HG03280 (cell line): ENCODE data around the gene KLHL13.
"Not testable (repeated sequence)": the region's sequence is repeated elsewhere in the genome, so short reads cannot be mapped to it uniquely, and the experiment has no call there.

Experiments
- ATAC-seq: cut with Tn5 transposase; IDR thresholded peaks from one replicate; pipeline ENCODE4 v1.9.1; 2021; ENCODE audit warnings: mild to moderate bottlenecking, moderate library complexity; ENCODE audit not compliant: unreplicated experiment

The KLHL13 gene, protein sequence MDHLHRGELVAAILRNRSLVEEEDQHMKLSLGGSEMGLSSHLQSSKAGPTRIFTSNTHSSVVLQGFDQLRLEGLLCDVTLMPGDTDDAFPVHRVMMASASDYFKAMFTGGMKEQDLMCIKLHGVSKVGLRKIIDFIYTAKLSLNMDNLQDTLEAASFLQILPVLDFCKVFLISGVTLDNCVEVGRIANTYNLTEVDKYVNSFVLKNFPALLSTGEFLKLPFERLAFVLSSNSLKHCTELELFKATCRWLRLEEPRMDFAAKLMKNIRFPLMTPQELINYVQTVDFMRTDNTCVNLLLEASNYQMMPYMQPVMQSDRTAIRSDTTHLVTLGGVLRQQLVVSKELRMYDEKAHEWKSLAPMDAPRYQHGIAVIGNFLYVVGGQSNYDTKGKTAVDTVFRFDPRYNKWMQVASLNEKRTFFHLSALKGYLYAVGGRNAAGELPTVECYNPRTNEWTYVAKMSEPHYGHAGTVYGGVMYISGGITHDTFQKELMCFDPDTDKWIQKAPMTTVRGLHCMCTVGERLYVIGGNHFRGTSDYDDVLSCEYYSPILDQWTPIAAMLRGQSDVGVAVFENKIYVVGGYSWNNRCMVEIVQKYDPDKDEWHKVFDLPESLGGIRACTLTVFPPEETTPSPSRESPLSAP

DNA sequence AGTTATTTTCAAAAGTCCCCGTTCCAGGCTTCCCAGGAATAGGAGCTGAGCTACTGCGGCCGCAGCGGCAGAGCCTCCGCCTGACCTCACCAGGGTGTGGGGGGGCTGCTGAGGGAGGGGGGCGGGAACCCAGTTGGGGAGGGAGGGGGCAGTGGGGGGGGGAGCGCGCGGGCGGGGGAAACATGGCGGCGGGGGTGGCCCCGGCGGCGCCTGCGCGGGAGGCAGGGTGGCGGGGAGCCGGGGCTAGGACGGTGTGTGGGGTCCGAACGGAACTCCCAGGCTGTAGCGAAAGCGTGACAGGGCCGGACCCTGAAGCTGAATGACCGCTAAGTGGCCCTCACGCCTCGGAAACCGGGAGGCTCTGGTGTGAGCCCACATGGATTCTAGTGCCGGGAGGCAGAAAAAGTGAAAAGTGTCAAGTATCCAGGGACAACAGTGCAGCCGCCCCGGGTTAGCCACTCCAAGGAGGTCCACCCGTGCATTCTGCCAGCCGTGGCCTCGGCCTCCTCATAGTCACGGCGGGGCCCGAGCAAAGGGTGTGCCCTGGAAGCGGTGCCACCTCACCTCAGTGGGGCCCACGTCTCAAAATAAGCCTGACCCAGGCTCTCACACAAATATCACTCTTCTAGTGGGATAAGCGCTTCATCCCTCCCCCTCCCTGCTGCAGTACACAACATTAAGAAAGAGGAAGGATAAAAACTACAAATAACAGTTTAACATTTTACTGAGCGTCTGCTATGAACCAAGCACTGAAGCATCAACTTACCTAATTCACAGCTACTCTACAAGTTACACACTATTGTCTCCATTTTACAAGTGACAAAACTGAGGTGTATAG, at the start of gene KLHL13:
KLHL13 (minus strand) TSS at position 98 of the 838 bp plus-strand sequence. CDS start 88,337 bp downstream, outside the sequence.
- ATAC-seq, result no peak

DNA sequence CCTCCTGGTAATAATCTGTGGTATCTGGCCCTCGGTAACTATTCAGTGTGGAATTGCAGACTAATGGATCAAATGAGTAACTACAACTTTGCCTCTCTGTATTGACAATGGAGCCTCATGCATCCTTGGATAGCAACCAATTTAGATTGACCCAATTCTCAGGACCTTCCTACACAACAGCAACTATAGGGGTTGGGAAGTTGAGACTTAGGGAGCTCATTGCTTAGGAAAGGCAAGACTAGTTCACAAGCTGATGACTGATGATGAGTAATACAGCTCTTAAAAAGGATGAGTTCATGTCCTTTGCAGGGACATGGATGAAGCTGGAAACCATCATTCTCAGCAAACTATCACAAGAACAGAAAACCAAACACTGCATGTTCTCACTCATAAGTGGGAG, 47.5 kb upstream of the KLHL13 start:
- ATAC-seq, result no peak

DNA sequence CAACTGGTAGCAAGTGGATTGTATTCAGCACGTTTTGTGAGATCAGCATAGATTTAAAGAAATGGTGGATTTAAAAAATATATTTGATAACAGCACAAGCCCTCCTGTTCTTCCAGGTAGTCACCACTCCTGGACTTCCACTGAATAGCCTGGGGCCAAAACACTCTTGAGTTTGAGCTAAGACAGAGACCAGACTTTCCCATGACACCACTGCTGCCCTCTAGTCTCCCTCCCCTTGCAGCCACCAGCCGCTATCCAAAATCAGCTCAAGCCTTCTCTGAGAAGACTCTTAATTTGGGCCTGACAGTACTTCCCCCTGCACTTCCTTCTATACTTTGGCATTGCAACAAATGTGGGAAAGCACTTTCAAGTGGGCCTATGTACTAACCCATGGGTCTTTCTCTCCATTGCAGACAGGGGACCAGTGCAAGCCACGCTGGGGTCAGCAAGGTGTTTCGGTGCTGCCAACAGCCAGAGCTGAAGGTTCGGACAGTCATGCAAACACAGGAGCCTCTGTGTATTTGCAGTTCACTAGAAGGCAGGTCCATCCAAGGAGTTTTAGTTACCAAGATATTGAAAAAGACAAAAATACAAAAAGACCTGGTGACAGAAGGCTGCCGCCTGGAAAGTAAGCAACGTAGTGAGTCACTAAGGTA, 40.5 kb upstream of the KLHL13 start:
- ATAC-seq, result no peak

DNA sequence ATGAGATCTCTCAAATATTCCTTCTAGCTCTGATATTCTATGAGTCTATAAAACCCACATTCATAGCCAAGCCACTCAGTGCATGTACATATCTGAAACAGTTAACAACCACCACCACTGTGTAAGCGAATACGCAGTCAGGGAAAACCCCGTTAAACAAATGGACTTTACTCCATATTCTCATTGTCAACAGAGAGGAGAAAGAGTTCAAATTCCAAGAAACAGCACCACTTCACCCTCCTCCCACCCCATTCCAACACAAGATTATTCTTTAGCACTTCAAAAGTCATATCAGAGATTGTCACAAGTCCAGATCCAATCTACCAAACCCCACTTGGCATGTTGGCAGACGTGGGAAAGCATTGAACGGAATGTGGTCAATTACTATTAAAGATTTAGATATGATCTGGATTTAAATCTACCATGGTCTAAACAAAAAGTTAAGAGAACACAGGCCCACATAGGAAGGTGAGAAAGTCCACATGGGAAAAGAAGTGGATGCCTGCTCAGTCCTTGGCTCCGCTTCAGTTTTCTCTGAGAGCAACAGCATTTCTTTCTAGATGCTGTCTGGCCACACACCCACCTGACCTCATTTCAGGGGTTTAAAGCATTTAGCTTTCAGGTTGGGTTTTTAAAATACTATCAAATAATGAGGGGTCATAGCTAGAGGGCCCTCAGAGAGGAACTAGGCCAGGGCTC, 39.8 kb upstream of the KLHL13 start:
- ATAC-seq, result no peak

DNA sequence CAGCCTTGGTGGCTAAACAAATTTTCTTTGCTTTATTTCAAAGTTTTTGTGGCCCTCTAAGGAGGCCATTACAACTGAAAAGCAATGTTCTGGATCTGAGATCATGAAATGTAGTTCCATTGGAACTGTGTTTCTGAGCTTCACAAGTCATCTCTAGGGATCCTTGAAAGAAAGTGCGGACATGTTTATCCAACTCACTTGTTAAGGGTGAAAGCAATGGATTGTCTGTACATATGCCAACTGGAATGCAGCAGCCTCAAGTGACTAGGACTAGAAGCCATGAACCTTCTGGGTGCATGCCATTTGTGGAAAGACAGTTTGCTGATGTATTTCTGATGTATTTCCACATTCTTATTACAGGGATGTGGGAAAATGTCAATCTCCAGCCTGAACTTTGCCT, 36.7 kb upstream of the KLHL13 start:
- no peak for ATAC-seq

DNA sequence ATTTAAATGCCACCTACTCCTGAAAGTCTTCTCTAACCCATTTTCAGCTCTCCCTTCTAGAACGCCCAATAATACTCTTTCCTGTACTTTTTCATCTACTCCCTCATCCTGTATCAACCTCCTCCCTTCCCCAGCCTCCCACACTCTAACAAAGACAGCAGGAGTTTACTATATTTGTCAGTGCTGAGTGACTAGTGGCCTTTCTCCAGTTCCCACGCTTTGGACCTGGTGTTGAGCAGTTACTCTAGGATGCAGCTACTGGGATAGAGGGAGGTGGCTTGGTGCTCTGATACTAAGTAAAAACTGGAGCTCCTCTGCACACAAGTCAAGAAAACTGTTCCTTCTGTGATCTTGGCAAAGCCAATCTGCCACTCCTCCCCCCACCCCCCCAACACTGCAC, 36.1 kb upstream of the KLHL13 start:
- ATAC-seq, result no peak

DNA sequence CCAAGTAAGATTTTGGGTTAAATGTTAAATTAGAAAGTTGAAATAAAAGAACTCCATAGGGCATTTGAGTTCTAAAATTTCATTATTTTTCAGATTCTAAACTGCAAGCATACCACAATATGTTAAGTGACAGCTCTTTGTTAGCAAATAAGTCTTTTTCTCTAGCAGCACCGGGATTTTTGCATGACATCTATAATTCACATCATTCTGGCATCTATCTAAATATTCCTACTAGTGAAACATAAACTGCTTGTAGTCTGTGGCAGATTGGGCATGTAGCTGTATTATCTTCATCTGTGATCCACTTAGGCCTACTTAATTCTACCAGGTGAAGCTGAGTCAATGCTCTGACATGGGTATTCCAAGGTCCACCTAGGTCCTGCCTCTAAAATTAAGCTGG, 32.1 kb upstream of the KLHL13 start:
- ATAC-seq, result no peak

DNA sequence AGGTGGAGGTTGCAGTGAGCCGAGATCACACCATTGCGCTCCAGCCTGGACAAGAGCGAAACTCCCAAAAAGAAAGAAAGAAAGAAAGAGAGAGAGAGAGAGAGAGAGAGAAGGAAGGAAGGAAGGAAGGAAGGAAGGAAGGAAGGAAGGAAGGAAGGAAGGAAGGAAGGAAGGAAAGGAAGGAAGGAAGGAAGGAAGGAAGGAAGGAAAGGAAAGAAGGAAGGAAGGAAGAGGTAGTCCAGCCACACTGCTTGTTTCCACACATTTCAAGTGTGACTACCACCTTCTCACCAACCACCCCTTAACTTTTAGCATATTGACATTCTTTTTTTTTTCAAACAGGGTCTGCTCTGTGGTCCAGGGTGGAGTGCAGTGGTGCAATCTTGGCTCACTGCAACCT, 31.2 kb upstream of the KLHL13 start:
- ATAC-seq, result not testable (repeated sequence)

DNA sequence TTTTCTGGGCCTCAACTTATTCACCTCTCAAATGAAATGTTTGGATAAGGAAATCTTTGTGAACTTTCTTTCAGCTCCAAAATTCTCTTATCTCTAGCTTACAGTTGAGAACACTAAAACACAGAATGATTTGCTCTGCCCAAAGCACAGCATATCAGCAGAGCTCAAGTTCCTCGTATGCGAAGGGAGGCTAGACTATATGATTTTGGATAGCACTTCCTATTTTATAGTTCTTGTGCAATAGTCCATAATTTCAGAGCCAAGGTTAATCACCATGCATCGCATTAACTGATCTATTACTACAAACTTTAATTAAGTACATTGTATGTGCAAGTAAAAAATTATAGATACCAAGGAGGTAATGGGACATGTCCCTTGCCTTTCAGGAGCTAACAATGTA, 27.0 kb upstream of the KLHL13 start:
- no peak for ATAC-seq

DNA sequence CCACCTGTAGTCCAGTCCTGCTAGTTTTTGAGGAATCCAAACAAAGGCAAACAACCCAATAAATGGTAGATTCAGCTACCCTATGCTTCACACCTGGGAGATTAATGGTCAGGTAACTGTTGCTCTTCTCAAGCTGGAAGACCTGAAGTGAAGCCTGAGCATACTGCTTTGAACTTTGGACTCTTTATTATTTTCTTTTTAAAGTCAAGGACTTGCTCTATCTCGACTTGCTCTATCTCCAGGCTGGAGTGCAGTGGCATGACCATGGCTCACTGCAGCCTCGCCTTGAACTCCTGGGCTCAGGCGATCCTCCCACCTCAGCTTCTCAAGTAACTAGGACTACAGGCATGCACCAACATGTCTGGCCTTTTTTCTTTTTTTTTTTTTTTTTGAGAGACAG, 14.7 kb upstream of the KLHL13 start:
- no peak for ATAC-seq

DNA sequence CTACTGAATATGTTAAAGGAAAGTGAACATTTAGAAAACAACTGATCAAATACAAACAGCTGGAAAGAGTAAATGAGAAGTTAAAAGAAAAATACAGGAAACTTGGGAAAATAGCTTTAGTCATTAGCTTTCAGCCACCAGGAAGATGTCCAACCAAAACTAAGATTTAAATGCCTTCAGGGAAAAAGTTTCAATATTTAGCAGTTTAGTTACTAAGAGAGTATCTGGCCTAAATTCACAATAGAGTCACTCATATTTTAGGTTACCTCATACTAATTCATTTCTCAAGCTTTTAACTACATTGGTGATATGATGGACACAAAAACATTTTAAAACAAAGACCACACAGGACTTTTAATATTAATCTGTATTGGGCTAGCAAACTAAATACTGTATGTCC, 13.1 kb upstream of the KLHL13 start:
- ATAC-seq, result no peak

DNA sequence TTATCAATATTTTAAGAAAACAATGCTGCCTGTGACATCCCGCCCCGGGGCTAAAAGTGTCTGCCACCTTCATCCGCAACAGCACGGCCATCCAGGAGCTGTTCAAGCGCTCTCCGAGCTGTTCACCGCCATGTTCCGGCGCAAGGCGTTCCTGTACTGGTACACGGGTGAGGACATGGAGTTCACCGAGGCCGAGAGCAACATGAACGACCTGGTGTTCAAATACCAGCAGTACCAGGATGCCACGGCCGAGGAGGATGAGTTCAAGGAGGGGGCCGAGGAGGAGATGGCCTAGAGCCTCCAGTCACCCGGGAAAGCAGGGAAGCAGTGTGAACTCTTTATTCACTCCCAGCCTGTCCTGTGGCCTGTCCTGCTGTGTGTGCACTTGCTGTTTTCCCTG, 12.1 kb upstream of the KLHL13 start:
- no peak for ATAC-seq

DNA sequence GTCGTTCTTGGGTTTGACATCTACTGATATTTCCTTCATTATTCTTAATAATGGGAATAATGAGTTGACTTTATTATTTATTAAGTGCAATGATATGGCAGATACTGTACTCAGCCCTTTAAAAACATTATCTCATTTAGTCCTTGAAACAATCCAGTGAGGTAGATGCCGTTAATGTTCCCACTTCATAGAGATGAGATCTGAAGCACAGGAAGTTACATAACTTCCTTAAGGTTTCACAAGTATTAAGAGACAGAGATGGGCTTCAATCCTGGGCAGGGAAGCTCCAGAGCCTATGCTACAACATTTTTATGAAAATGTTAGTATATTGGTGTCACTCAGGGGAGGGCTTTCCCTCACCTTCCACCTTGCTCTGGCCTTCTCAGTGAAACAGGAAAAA, 9.7 kb upstream of the KLHL13 start:
- ATAC-seq, result no peak

DNA sequence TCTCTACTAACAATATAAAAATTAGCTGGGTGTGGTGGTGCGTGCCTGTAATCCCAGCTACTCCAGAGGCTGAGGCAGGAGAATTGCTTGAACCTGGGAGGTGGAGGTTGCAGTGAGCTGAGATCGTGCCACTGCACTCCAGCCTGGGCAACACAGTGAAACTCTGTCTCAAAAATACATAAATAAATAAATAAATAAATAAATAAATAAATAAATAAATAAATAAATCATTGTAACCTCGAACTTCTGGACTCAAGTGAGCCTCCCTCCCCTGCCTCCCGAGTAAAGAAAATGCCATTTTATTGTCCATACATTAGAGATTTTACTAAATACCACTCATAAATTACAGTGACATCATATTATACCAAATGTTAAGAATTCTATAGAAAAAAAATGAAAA, 7.6 kb upstream of the KLHL13 start:
- ATAC-seq, result not testable (repeated sequence)

DNA sequence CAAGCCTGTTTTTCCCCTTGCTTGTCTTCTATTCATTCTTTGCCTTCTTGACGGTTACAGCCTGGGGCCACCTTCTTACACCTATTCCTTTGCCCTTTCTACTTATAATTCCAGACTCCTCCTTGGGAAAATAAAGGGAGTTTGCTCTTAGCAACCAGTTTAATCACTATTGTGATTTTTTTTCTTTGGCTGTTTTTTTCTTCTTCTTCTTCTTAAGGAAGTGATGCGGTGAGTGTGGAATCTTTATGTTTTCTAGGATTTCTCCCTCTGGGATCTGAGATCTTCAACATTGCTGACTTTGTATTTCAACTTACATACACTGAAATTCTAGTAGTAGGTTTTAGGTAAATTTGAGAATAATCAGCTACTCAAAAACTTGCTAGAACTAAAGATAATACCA, 1.1 kb upstream of the KLHL13 start:
- no peak for ATAC-seq

DNA sequence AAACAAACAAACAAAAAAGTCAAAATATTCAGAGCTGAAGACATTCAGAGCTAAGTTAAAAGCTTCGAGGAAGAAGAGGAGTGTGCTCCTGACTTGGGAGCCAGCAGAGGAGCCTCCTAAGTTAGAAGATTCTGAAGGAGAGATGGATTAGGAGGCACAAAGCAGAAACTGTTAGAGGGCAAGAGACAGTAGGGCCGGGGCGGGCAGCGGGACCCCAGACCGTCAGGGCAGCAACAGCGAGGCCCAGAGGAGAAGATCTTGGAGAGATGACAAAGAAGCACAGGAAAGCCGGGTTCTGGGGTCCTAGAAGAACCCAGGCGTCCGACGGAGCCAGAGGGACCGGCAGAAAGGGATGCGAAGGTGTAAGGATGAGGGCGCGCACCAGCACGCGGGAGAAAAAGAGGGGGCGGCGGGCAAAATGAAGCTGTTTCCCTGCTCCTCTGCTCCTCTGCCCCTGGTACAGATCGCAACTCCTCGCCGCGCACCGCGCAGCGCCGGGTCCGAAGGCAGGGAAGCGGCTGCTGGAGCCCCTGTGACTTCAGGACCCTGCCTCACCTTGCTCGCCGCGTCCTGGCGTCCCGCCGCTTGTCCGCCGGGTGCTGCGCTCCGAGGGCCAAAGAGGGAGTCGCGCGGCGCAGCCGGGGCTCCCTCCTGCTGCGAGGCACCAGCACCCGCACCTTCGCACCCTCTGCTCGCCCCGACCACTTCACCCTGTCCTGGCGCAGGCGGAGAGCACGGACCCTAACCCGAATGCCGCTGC, 477 bp downstream of the KLHL13 start:
- no peak for ATAC-seq

DNA sequence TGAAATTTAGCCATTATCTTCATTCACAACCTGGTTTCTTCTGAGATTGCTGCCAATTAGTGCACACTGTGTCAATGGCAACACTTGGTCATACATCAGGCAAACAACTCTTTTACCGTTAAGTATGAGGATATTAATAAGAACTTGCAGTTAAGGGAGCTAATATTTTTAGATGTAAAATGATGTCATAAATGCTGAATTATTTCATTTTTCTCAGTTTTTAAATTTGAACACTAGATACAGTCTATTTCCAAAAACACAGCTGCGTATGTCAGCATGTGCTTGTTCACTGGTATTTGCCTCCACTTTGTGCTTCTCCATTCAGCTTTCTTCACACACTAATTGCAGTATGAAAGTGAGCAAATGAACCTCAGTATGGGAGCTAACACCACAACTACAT, 1.6 kb downstream of the KLHL13 start:
- ATAC-seq, result no peak

DNA sequence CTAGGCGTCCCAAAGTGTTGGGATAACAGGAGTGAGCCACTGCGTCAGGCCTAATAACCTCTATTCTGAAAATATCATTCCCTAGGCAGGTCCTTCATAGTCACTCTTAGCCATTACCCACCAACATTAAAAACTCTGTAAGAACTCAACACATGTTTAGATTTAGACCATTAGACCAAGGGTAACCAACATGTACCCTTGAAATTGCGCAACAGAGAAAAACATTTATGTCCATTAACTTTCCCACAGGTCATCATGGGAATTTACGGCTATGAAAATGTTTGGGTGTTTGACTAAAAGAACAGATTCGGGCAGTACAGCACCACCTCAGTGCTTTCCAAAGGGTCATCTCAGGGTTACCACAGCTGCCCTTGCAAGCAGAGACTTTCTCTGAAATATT, 7.5 kb downstream of the KLHL13 start:
- ATAC-seq, result no peak

DNA sequence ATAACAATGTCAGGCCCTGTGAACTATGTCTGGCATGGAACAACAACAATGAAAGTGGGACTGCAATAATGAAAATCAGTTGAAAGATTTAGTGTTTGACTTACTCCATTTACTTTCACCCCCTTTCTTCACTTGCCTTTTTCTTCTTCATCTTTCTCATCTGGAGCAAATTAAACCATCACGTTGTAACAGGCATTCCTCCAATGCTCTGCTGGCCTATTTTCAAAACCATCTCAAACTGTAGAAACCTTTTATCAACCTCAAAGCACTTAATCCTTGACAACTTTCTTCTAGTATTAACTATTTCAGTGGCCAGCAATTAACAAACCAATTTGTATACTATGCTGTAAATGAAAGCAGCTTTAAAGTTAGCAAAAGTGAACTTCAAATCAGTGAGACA, 8.3 kb downstream of the KLHL13 start:
- no peak for ATAC-seq

DNA sequence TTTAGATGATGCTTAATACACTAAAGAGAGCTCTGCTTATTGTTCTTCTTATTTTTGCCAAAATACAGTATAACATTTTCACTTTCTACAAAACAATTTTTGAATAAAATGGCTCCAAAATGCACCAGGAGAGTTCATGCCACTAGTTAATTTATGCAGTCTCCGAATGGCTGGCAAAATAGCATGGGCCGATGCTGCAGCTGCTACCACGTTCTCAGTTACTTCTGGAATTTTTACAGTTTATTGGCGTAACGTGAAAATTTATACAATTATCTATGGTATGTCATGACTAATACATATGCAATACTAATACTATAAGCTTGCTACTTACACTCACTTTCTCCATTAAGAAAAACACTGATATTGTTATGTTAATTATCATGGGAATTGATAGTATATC, 16.5 kb downstream of the KLHL13 start:
- no peak for ATAC-seq
